WTC11 (cell line): ENCODE results near the gene KCNT1. TPM values are rescaled to one million over a fixed set of nuclear protein-coding genes. Genes with fewer than 3 reads are reported as not detected.

ENCODE experiments used
- ATAC-seq: fragments of 200-7000 bp; cut with Tn5 transposase; 2 replicates; pipeline ENCODE4 v1.10.0; 2021; ENCODE audit warnings: mild to moderate bottlenecking, moderate library complexity
- CTCF ChIA-PET: fragments of 300-600 bp; sonication (Branson Sonifier 250); formaldehyde crosslinking; loops from one replicate; lab custom pipeline; 2021; ENCODE audit warnings: antibody characterized with exemption; lab: Charles Lee
- POLR2A ChIA-PET: fragments of 350-600 bp; sonication (Branson Sonifier 250); formaldehyde crosslinking; loops from one replicate; lab custom pipeline; 2021; ENCODE audit warnings: antibody characterized with exemption; lab: Charles Lee
- DNase-seq: peaks from one replicate; pipeline ENCODE4 v3.0.0; 2021; ENCODE audit warnings: low spot score
- H3K27ac Mint-ChIP-seq: 2 replicates; pipeline ENCODE4 v1.8.0; 2021; ENCODE audit warnings: mixed read lengths
- H3K27me3 Mint-ChIP-seq: 2 replicates; pipeline ENCODE4 v1.8.0; 2021; ENCODE audit warnings: low read depth, mild to moderate bottlenecking, moderate library complexity, mixed read lengths
- H3K36me3 Mint-ChIP-seq: 2 replicates; pipeline ENCODE4 v1.8.0; 2021; ENCODE audit warnings: mixed read lengths
- H3K4me1 Mint-ChIP-seq: 2 replicates; pipeline ENCODE4 v1.8.0; 2022; ENCODE audit warnings: mixed read lengths
- H3K4me3 Mint-ChIP-seq: 2 replicates; pipeline ENCODE4 v1.8.0; 2021; ENCODE audit warnings: mild to moderate bottlenecking, moderate library complexity, mixed read lengths
- H3K9me3 Mint-ChIP-seq: 2 replicates; pipeline ENCODE4 v1.8.0; 2021; ENCODE audit warnings: mixed read lengths
- CREM ChIP-seq: sonication (generic); formaldehyde crosslinking; IDR thresholded peaks from 2 replicates; pipeline ENCODE4 v1.8.1; 2022; ENCODE audit warnings: mild to moderate bottlenecking, missing genetic modification reagents, moderate library complexity
- ETV6 ChIP-seq: sonication (generic); formaldehyde crosslinking; IDR thresholded peaks from 2 replicates; pipeline ENCODE4 v1.8.1; 2022; ENCODE audit warnings: mild to moderate bottlenecking, missing genetic modification reagents
- GRHL2 ChIP-seq: fragments of 250-450 bp; sonication (Bioruptor Pico); IDR thresholded peaks from 2 replicates; pipeline ENCODE4 v1.8.0; 2022; ENCODE audit warnings: mild to moderate bottlenecking, moderate library complexity; ENCODE audit not compliant: insufficient replicate concordance, severe bottlenecking
- HMGA2 ChIP-seq: fragments of 250-450 bp; sonication (Bioruptor Pico); IDR thresholded peaks from 2 replicates; pipeline ENCODE4 v1.4.0; 2021; ENCODE audit warnings: mild to moderate bottlenecking, moderate library complexity
- NFYB ChIP-seq: sonication (generic); formaldehyde crosslinking; conservative IDR thresholded peaks from 2 replicates; pipeline ENCODE4 v1.8.0; 2022; ENCODE audit warnings: low read depth, missing genetic modification reagents
- PRRX2 ChIP-seq: fragments of 250-450 bp; sonication (Bioruptor Pico); IDR thresholded peaks from 2 replicates; pipeline ENCODE4 v1.8.0; 2021; ENCODE audit warnings: mild to moderate bottlenecking
- SP1 ChIP-seq: sonication (generic); formaldehyde crosslinking; conservative IDR thresholded peaks from 2 replicates; pipeline ENCODE4 v1.8.1; 2022; ENCODE audit warnings: missing genetic modification reagents
- TCF7 ChIP-seq: sonication (generic); formaldehyde crosslinking; IDR thresholded peaks from 2 replicates; pipeline ENCODE4 v1.8.0; 2022; ENCODE audit warnings: mild to moderate bottlenecking, low read depth, missing genetic modification reagents, moderate library complexity
- ZBTB21 ChIP-seq: sonication (generic); formaldehyde crosslinking; IDR thresholded peaks from 2 replicates; pipeline ENCODE4 v1.8.1; 2023; ENCODE audit warnings: mild to moderate bottlenecking, missing genetic modification reagents, borderline replicate concordance
- ZNF121 ChIP-seq: sonication (generic); formaldehyde crosslinking; IDR thresholded peaks from 2 replicates; pipeline ENCODE4 v1.8.0; 2023; ENCODE audit warnings: missing genetic modification reagents
- ZNF232 ChIP-seq: sonication (generic); formaldehyde crosslinking; IDR thresholded peaks from 2 replicates; pipeline ENCODE4 v1.8.0; 2022; ENCODE audit warnings: mild to moderate bottlenecking, missing genetic modification reagents
- total RNA-seq: library from RNA; stranded (reverse); gene quantifications from 3 replicates; pipeline ENCODE4 v1.2.3, GENCODE V29; 2021
- TF ChIP-seq, protein P1 (sequence below): sonication (generic); formaldehyde crosslinking; IDR thresholded peaks from 2 replicates; pipeline ENCODE4 v1.8.0; 2022; ENCODE audit warnings: mild to moderate bottlenecking, missing genetic modification reagents
- TF ChIP-seq, protein P2 (sequence below): sonication (generic); formaldehyde crosslinking; IDR thresholded peaks from 2 replicates; pipeline ENCODE4 v1.8.1; 2023; ENCODE audit warnings: mild to moderate bottlenecking, missing genetic modification reagents, borderline replicate concordance
- TF ChIP-seq, protein P3 (sequence below): sonication (generic); formaldehyde crosslinking; IDR thresholded peaks from 2 replicates; pipeline ENCODE4 v1.8.0; 2022; ENCODE audit warnings: missing genetic modification reagents
- TF ChIP-seq, protein P4 (sequence below): sonication (generic); formaldehyde crosslinking; conservative IDR thresholded peaks from 2 replicates; pipeline ENCODE4 v1.8.1; 2022; ENCODE audit warnings: mild to moderate bottlenecking, missing genetic modification reagents
- TF ChIP-seq, protein P5 (sequence below): fragments of 250-450 bp; sonication (Bioruptor Pico); IDR thresholded peaks from 2 replicates; pipeline ENCODE4 v2.1.2; 2022; ENCODE audit warnings: mild to moderate bottlenecking, moderate library complexity

KCNT1 gene
- total RNA-seq, 1 experiment from 2014 or later: 0.13 TPM

DNA sequence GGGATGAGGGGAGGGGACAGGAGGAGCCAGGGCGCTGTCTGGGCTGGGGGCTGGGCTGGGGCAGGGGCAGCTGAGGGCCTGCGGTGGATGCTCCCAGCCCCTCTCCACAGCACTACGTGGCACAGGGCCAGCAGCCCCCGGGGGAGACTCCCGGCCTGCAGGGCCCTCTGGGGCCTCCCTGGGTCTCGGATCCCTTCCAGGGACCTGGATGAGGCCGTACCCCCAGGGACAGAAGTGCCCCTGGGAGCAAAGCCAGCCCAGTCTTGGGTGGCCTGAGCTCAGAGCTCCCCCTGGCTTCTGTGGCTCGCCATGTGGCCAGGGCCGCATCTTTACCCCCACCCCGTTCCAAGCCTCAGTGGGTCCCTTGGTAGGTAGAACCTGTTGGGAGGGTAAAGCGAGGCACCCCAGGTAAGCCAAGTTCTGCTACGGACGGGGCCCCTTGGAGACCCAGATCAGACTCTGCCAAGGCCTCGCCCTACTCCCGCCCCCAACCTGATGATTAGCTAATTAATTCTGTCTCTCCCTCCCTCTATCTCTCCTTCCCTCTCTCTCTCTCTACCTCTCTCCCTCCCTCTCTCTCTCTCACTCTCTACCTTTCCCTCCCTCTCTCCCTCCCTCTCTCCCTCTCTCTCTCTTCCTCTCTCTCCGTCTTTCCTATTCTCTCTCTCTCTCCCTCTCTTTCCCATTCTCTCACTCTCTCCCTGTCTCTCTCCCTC lies 24.3 kb downstream of the KCNT1 start (continued):
- TF ChIP-seq GRHL2 (CRISPR knock-in tag) (no peak), ZNF121 (CRISPR knock-in tag) (no peak)

DNA sequence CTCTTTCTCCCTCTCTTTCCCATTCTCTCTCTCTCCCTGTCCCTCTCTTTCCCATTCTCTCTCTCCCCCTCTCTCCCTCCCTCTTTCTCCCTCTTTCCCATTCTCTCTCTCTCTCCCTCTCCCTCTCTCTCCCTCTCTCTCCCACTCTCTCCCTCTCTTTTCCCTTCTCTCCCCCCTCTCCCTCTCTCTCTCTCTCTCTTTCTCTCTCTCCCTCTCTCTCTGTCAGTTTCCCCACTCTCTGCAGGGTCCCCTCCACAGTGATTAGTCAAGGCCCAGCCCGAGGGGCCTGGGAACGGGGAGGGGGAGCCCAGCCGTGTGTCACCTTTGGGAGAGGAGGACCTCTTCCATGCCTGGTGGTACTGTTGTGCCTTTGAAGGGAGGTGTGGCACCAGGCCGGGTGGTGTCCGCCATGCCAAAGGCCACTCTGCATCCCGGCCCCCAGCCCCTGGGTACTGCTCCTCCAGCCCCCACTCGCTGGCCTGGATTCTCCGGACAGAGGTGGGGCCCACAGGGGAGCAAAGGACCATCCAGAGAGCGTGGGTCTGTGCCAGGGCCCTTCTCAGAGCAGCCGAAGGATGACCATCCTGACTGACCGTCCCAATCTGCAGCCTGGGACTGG lies 25.4 kb downstream of the KCNT1 start:
- POLR2A ChIA-PET: no interaction called here
- TF ChIP-seq, protein P1, sequence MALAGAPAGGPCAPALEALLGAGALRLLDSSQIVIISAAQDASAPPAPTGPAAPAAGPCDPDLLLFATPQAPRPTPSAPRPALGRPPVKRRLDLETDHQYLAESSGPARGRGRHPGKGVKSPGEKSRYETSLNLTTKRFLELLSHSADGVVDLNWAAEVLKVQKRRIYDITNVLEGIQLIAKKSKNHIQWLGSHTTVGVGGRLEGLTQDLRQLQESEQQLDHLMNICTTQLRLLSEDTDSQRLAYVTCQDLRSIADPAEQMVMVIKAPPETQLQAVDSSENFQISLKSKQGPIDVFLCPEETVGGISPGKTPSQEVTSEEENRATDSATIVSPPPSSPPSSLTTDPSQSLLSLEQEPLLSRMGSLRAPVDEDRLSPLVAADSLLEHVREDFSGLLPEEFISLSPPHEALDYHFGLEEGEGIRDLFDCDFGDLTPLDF: no peak
- TF ChIP-seq, protein P2, sequence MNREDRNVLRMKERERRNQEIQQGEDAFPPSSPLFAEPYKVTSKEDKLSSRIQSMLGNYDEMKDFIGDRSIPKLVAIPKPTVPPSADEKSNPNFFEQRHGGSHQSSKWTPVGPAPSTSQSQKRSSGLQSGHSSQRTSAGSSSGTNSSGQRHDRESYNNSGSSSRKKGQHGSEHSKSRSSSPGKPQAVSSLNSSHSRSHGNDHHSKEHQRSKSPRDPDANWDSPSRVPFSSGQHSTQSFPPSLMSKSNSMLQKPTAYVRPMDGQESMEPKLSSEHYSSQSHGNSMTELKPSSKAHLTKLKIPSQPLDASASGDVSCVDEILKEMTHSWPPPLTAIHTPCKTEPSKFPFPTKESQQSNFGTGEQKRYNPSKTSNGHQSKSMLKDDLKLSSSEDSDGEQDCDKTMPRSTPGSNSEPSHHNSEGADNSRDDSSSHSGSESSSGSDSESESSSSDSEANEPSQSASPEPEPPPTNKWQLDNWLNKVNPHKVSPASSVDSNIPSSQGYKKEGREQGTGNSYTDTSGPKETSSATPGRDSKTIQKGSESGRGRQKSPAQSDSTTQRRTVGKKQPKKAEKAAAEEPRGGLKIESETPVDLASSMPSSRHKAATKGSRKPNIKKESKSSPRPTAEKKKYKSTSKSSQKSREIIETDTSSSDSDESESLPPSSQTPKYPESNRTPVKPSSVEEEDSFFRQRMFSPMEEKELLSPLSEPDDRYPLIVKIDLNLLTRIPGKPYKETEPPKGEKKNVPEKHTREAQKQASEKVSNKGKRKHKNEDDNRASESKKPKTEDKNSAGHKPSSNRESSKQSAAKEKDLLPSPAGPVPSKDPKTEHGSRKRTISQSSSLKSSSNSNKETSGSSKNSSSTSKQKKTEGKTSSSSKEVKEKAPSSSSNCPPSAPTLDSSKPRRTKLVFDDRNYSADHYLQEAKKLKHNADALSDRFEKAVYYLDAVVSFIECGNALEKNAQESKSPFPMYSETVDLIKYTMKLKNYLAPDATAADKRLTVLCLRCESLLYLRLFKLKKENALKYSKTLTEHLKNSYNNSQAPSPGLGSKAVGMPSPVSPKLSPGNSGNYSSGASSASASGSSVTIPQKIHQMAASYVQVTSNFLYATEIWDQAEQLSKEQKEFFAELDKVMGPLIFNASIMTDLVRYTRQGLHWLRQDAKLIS (CRISPR knock-in tag): no peak
- TF ChIP-seq, protein P3, sequence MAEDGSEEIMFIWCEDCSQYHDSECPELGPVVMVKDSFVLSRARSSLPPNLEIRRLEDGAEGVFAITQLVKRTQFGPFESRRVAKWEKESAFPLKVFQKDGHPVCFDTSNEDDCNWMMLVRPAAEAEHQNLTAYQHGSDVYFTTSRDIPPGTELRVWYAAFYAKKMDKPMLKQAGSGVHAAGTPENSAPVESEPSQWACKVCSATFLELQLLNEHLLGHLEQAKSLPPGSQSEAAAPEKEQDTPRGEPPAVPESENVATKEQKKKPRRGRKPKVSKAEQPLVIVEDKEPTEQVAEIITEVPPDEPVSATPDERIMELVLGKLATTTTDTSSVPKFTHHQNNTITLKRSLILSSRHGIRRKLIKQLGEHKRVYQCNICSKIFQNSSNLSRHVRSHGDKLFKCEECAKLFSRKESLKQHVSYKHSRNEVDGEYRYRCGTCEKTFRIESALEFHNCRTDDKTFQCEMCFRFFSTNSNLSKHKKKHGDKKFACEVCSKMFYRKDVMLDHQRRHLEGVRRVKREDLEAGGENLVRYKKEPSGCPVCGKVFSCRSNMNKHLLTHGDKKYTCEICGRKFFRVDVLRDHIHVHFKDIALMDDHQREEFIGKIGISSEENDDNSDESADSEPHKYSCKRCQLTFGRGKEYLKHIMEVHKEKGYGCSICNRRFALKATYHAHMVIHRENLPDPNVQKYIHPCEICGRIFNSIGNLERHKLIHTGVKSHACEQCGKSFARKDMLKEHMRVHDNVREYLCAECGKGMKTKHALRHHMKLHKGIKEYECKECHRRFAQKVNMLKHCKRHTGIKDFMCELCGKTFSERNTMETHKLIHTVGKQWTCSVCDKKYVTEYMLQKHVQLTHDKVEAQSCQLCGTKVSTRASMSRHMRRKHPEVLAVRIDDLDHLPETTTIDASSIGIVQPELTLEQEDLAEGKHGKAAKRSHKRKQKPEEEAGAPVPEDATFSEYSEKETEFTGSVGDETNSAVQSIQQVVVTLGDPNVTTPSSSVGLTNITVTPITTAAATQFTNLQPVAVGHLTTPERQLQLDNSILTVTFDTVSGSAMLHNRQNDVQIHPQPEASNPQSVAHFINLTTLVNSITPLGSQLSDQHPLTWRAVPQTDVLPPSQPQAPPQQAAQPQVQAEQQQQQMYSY: no peak
- TF ChIP-seq CREM (CRISPR knock-in tag): no peak
- Mint-ChIP-seq H3K4me1 (peaks cover 13% of the 10 kb centered on the region), H3K27me3 (peaks cover 1% of the 10 kb centered on the region), H3K4me3 (no peak overlapping the region), H3K36me3 (peaks cover 13% of the 10 kb centered on the region), H3K27ac (no peak overlapping the region), H3K9me3 (peaks cover 15% of the 10 kb centered on the region)
- ATAC-seq (no peak), DNase-seq (no peak)
- CTCF ChIA-PET: no interaction called here

DNA sequence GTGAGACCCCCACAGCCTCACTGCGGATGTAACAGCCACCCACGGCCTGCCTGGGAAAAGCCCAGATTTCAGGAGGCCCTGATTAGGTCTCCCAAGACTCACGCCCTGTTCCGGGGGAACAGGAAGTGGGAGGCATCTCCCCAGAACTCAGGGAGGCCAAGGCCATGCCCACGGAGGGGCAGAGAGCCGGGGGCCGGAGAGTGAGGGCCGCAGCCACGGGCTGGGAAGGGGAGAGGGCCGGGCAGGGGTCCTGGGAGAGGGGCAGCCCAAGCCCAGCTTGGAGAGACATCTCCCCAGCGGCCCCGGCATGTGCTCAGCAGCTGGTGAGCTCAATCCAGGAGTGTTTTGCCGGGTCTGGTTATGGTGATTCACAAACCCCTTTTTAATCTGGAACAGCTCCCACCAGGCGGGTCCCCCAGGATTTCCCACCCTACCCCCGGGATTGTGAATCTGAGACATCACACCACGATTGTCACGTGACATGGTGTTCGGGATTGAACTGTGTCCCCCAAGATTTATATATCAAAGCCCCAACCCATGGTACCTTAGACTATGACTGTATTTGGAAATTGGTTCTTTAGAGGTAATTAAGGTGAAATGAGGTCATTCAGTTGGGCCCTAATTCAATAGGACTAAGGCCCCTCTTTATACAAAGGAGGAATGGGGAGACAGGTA lies 26.6 kb downstream of the KCNT1 start:
- H3K27me3 Mint-ChIP-seq: peaks cover 7% of the 10 kb centered on the region
- no peak overlapping the region for H3K27ac Mint-ChIP-seq
- peaks cover 13% of the 10 kb centered on the region for H3K4me1 Mint-ChIP-seq
- peaks cover 20% of the 10 kb centered on the region for H3K9me3 Mint-ChIP-seq
- ChIA-PET POLR2A (no interaction called here), CTCF (no interaction called here)
- peaks cover 20% of the 10 kb centered on the region for H3K36me3 Mint-ChIP-seq
- no peak for ATAC-seq
- no peak overlapping the region for H3K4me3 Mint-ChIP-seq
- DNase-seq: no peak
- no peak for TF ChIP-seq NFYB (CRISPR knock-in tag)
- TF ChIP-seq, protein P4, sequence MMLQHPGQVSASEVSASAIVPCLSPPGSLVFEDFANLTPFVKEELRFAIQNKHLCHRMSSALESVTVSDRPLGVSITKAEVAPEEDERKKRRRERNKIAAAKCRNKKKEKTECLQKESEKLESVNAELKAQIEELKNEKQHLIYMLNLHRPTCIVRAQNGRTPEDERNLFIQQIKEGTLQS (CRISPR knock-in tag): no peak
- no peak for TF ChIP-seq ETV6 (CRISPR knock-in tag)
- no peak for TF ChIP-seq SP1 (CRISPR knock-in tag)
- no peak for TF ChIP-seq ZNF232 (CRISPR knock-in tag)
- TF ChIP-seq PRRX2: no peak
- TF ChIP-seq ZBTB21: no peak
- no peak for TF ChIP-seq TCF7
- no peak for TF ChIP-seq HMGA2 (CRISPR knock-in tag)
- TF ChIP-seq, protein P5, sequence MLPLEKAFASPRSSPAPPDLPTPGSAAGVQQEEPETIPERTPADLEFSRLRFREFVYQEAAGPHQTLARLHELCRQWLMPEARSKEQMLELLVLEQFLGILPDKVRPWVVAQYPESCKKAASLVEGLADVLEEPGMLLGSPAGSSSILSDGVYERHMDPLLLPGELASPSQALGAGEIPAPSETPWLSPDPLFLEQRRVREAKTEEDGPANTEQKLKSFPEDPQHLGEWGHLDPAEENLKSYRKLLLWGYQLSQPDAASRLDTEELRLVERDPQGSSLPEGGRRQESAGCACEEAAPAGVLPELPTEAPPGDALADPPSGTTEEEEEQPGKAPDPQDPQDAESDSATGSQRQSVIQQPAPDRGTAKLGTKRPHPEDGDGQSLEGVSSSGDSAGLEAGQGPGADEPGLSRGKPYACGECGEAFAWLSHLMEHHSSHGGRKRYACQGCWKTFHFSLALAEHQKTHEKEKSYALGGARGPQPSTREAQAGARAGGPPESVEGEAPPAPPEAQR (CRISPR knock-in tag): no peak
- TF ChIP-seq ZNF121 (CRISPR knock-in tag): no peak
